ENCODE results near the gene TCN1.
A peak's percentile ranks its signal among the peaks of the same experiment; 100 is the strongest.

Gene TCN1

DNA sequence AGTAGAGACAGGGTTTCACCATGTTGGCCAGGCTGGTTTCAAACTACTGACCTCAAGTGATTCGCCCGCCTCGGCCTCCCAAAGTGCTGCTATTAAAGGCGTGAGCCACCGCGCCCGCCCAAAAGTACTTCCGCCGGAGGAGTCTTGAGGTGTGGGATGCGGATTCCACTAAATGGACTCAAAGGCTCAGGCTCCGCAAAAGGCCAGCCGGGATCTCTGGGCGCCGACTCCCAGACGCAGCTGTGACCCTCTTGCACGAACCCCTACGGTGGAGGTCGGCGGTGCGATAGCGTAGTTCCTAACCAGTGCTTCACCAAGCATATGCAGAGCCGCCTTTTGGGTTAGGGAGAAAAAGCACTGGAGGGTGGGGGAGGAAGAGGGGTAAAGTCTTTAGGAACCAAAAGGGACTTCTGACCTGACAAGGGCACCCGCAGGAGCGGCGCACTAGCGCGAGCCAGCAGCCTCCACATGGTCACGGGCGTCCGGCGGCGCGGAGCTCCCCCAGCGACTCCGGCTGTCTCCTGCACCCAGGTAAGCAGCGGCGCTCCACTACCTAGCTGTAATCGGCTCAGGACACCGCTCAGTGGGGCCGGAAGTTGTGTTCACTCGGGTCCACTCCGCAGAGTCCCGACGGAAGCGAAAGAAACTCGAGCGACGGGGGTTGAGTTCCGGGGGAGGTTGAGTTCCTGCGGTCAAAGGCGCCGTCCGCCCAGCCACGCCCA lies 55.9 kb downstream of the TCN1 start, which contains the start of gene MRPL16:
MRPL16 (minus strand) TSS at position 590 of the 722 bp plus-strand sequence; CDS start at position 470, 120 bp downstream.
- peak in 55 of 56 donors; percentile 19 to 89 (median 74) for DNase-seq

DNA sequence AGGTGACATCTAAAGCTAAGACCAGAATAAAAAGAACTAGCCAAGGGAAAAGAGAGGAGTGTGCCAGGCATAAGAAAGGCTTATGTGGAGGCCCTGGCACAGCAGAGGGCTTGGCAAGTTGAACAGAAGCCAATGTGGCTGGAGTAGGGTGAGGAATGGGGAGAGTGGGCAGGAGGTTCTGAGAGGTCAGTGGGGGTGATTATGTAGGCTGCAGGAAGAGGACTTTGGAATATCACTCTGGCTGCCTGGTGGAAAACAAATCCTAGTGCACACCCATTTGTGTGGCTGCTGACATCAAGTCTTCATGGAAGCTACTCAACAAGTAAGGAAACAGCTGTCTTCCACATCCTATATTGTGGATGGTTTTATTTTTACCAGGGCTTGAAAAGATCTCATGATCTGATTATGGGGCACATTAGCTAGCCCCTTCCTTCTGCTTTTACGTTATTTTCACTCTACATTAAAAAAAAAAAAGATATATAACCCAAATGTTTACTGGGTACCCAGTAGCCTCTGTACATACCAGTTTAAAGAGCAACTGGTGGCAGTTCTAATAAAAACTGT lies 59.2 kb downstream of the TCN1 start:
- no peak for DNase-seq

DNA sequence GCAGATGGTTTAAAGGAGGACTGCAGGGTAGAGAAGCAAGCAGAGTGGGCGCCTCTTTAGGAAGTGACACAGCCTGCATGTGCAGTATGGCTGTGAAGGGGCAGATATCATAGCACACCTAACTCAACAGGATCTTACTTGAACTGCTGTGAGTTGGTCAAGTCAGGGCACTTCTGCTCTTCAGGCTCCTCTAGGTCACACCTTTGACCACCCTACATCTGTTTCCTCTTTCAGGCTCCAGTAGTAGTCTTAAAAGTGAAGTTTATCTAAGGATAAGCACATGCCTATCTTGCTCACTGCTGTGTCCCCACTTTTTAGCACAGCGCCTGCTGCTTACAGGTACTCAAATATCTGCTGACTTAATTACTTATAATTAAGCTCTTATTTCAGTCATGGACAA lies 62.2 kb downstream of the TCN1 start:
- DNase-seq = no peak

Measured in nucleus accumbens (tissue), 56 donors.